Activated T-cell treated with anti-CD3 and anti-CD28 coated beads, Interleukin-2, amount 50 U/mL, for 48 hours (primary cell): ENCODE data around the gene XPNPEP3.
"Not testable (repeated sequence)": the region's sequence is repeated elsewhere in the genome, so short reads cannot be mapped to it uniquely, and the experiment has no call there.

ENCODE experiments used
- DNase-seq, 2 experiments: peaks; one replicate each; pipeline ENCODE4 v3.0.0-alpha.2; 2020

The XPNPEP3 gene

GRCh38 chr22:40856513-40857308 lies at the start of gene XPNPEP3, which contains the start of gene ST13:
Gene XPNPEP3 (plus strand): TSS chr22:40857148. CDS start chr22:40857182, 34 bp downstream.
Gene ST13 (minus strand): TSS chr22:40856639. CDS start chr22:40856540, 99 bp downstream.
- peak; percentile 96 to 97 for DNase-seq

- no peak for DNase-seq
Measured at GRCh38 chr22:40808018-40808841, 48.7 kb upstream of the XPNPEP3 start.

DNA sequence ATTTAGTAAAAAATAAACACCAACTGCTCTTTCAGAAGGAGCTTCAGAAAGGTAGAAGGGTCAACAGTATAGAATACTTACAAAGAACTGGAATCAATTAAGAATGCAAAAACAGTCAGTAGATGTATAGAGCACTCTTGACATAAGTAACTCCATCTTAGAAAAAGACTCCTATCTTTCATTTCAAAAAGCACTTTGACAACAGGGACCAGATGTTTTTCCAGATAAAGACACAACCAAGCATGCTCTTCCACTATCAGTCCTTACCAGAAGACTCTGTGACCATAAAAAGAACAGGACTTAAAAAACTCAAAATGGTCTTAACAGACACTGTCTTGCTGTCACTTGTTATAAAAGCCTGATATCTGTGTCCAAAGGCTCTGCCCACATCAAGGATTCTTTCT lies 43.0 kb upstream of the XPNPEP3 start:
- DNase-seq: no peak

DNA sequence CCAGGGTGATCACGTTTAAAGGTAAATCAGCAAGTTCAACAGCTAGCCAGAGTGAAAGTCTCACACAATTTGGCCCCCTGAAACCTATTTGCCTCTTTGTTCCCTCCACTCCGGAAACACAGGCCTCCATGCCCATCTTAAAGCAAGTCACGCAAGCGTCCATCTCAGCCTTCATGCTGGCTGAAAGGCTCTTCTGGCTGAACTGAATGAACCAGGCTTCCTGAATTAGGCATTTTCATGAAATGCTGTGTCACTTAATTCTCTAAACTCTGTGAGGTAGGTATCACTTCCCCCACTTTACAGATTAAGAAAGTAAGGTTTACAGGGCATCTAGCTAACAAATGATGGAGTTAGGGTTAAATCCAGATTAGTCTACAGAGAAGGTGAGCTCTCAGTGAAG lies 39.2 kb upstream of the XPNPEP3 start:
- no peak for DNase-seq

- DNase-seq: no peak
Measured at GRCh38 chr22:40818192-40818746, 38.7 kb upstream of the XPNPEP3 start.

GRCh38 chr22:40818747-40819598 lies 38.0 kb upstream of the XPNPEP3 start, which contains the start of gene SLC25A17:
Gene SLC25A17 (minus strand): TSS chr22:40819346. CDS start chr22:40819248, 98 bp downstream.
- DNase-seq: peak; percentile 90 to 92

GRCh38 chr22:40819599-40820140 lies 37.3 kb upstream of the XPNPEP3 start:
- no peak for DNase-seq

DNA sequence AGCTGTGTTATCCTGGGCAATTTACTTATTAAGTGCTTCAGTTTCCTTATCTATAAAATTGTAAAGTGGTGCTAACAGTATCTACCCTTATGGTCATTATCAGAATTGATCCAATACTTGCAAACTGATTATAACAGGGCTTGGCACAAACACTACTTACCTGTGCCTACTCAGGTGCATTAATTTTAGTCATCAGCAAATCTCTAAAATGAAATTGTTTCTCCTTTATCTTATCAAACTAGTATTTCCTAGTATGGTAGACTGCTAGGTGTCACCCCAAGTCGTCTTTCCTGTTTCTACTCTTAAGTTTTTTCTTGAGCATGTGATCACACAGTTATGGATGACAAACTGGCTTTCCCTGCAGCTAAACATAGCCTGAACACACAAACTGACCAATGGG lies 33.5 kb upstream of the XPNPEP3 start:
- DNase-seq: no peak

DNA sequence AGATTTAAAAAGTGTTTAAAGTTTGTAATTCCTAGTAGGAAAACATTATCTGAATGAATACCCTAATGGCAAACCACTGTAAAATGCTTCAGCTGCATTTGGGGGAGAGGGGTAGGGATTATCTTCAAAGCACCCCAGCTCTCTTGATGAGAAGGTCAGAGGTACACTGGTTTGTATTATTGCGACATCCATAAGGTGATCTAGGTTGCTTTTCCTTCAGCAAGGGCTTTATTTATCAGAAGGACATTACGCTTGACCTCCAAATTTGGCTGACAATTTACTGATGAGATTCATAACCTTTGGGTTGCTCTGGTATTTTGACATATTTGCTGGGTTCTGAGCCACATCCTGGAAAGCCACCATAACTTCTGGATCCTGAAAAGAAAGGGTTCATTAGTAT lies 30.7 kb upstream of the XPNPEP3 start:
- DNase-seq: not testable (repeated sequence)

DNA sequence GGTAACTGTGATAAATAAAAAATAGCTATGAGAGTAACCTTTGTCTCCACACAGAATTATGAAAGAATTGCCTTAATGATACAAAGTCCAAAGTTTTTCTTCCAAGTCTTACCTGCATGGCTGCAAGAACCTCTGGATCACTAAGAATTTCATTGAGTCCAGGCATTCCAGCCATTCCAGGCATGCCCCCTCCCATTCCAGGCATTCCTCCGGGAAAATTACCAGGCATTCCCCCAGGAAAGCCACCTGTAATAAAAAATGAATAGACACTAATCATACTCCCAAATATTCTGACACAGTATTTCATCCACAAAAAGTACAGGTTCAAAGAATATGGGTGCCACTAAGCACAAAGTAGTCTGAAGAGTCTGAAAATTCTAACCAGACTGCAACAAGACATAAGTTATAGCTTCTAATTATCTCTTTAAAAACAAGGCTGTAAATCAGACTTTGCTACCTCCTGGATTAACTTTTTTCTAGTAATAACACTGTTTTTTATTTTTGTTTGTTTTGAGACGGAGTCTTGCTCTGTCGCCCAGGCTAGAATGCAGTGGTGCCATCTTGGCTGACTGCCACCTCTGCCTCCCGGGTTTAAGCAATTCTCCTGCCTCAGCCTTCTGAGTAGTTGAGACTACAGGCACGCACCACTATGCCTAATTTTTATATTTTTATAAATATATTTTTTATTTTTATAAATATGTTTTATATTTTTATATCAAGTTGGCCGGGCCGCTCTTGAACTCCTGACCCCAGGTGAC lies 29.8 kb upstream of the XPNPEP3 start:
- no peak for DNase-seq

- DNase-seq: no peak
Measured at GRCh38 chr22:40829131-40829530, 27.8 kb upstream of the XPNPEP3 start.

DNA sequence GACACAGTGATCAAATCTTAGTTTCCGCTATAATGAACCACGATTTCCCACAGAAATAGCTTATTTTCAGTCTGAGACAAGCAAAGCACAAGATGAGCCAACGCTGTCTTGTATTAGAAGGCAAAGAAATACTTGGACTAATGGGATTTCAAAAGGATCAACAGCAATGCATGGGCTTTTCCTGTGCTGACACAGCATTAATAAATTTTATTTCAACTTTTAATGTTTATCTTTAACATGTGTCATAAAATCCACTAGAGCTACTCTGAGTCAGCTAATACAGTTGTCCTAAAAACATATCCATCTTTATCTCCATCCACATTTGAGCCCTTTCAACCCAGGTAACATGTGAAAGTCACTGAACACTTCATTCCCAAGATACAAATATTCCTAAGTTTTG lies 22.3 kb upstream of the XPNPEP3 start:
- no peak for DNase-seq

- no peak for DNase-seq
Measured at GRCh38 chr22:40838486-40838885, 18.5 kb upstream of the XPNPEP3 start.

DNA sequence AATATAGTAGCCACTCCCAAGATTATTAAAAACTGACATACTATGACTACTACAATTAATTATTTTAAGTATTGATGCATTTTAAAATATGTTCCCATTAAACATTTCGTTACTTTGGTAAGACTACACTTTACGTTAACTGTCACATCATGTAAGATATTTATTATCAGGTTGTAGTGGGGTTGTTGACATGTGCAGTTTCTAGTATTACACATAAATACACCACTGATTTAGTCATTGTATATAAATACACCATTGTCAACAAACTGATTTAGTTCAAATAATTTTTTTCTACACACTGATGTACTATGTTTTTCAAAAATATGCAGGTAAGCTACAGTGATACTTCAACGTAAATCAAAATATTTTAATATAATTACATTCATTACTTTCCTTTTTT lies 12.0 kb upstream of the XPNPEP3 start:
- DNase-seq: no peak

GRCh38 chr22:40845816-40846215 lies 11.1 kb upstream of the XPNPEP3 start:
- not testable (repeated sequence) for DNase-seq

DNA sequence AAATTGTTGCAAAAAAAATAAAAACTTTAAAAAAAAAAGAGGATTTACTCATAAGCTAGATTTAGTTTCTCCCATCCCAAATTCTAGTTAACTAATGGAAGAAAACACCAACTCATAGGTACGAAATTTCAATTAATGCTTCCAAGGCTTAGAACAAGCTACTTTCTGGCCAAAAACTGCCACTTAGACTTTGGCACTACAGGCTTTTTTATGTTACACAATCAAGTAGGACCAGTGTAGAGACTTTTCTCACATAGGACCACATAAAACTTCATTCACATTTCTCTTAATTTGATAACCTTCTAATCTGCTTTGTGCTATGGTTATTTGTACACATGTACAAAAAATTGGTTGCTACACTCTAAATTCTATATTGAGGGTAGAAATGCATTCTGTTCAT lies 3.6 kb upstream of the XPNPEP3 start:
- no peak for DNase-seq

DNA sequence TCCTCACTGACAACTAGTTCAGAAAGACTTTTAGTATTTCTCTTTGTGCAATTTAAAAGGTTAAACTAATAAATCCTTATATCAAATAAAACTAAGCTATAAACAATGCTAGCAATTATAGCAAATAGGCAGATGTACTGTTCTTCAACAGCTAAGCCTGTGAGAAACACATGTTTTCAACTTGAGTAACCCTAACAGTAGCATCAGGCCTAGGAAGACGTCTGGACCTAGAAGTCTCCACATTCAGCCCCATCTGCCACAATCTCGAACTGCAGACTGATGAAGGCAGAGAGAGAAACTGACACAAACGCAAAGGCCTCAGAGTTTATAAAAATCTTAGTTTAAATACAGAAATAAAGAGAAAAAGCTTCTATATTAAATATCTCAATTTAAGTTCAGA lies 3.0 kb upstream of the XPNPEP3 start:
- DNase-seq: no peak

DNA sequence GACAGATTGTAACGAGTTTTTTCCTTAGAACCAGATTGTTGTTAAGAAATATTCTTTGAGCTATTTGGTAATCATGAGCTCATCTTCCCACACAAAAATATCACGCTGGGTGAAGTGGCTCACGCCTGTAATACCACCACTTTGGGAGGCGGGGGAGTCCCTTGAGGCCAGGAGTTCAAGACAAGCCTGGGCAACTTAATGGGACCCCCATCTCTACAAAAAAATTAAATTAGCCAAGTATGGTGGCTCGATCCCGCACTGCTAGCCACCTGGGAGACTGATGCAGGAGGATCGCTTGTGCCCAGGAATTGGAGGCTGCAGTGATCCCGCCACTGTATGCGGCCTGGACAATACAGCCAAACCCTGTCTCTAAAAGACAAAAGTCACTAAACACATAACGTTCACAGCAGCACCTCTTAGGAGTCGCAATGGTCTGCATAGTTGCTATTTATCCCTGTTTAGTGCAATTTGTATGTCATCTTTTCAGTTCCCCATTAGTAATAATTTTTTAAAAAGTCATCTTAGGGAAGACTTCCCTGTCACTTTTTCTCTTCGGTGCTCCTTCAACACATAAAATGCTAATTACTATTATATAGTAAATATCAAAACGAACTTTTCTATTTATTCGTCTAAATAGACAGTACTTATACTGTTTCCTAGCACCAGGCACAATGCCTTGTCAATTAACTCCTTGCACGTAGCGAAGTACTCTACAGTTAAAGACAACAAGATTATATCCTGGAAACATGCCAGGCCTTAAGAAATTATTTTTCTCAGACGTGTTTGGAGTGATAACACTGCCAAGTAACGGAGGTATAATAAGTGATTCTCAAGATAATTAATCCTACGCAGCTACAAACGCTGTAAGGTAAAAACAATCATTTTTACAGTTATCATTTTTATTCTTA lies 1.6 kb upstream of the XPNPEP3 start:
- peak; percentile 26 to 36 for DNase-seq

DNA sequence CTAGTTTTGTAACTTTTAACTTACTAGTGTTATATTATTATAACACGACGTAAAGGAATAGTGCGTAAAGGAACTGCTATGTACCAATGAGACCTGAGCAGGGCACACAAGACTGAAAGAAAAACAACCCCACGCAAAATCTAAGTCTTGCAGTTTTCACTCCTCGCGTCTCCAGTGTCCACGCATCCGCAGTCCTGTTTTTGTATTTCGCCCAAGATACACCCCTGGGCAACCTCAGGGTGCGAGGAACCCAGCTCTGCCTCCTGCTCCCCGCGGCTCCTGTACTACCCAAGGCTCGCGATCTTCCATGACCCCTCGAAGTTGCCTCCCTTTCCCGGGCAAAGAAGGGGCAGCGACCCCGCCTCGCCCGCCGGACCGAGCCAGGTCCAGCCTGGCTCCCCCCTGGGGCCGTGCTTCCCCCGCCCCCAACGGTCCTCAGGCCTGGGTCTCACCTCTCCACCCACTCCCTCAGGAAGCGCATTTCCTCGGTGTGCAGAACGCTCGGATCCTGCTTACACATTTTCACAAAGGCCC lies 902 bp upstream of the XPNPEP3 start:
- DNase-seq: no peak

GRCh38 chr22:40857309-40857855 lies 434 bp downstream of the XPNPEP3 start:
- DNase-seq: no peak
